Psoas muscle (tissue), 8 donors: ENCODE results near the gene OBSCN. TPM values are rescaled to one million over a fixed set of nuclear protein-coding genes. Genes with fewer than 3 reads are reported as not detected.

Source experiments
- ATAC-seq, 4 donors: fragments of 200-7000 bp; cut with Tn5 transposase; one replicate each; pipeline ENCODE4 v1.9.1; 2020; ENCODE audit warnings: moderate library complexity in 3 of 4, mild to moderate bottlenecking in 2 of 4
- DNase-seq, 2 donors: peaks; one replicate each; pipeline ENCODE4 v3.0.0-alpha.2; 2020
- H3K27ac ChIP-seq: fragments of 200-600 bp; one replicate; pipeline ENCODE4 v1.8.0; 2022
- H3K27me3 ChIP-seq, 3 donors: fragments of 200-600 bp in 1 of 3; one replicate each; pipeline versions ENCODE4 v1.6.1 to v1.8.0; 2013 to 2022; ENCODE audit warnings: low read length in 2 of 3, mild to moderate bottlenecking in 2 of 3, moderate library complexity in 1 of 3; ENCODE audit not compliant: insufficient read depth in 3 of 3
- H3K36me3 ChIP-seq, 2 donors: fragments of 200-600 bp in 1 of 2; one replicate each; pipeline versions ENCODE4 v1.6.1 to v1.8.0; 2013 to 2022; ENCODE audit warnings: low read depth in 1 of 2, mild to moderate bottlenecking in 1 of 2, moderate library complexity in 1 of 2; ENCODE audit not compliant: insufficient read depth in 1 of 2
- H3K4me1 ChIP-seq: fragments of 200-600 bp; one replicate; pipeline ENCODE4 v1.8.0; 2022
- H3K4me3 ChIP-seq: fragments of 200-600 bp; one replicate; pipeline ENCODE4 v1.8.0; 2022; ENCODE audit warnings: mild to moderate bottlenecking
- H3K9me3 ChIP-seq: fragments of 200-600 bp; one replicate; pipeline ENCODE4 v1.8.0; 2022
- CTCF ChIP-seq: fragments of 200-600 bp; IDR thresholded peaks from one replicate; pipeline ENCODE4 v1.8.0; 2022; ENCODE audit warnings: antibody characterized with exemption
- WGBS, 3 donors: extraction: QIAGEN DNeasy Blood & Tissue Kit; methylation state at CpG; one replicate each; pipeline versions ENCODE4 v1.1.6 to v1.1.7; 2013; 5-methylcytosine and 5-hydroxymethylcytosine counted together
- intact Hi-C, 2 donors: fragments of 100-400 bp; cut with DNase I; formaldehyde crosslinking; loops; one replicate each; pipeline versions ENCODE4 v1.11.0 to v1.14.2; 2022
- polyA plus RNA-seq, 3 donors: library from polyadenylated mRNA; stranded (reverse); fragments of 200-250 nt; gene quantifications; one replicate each; pipeline ENCODE4 v1.2.3, GENCODE V29; 2013
- total RNA-seq, 4 donors: library from RNA; stranded (reverse); fragmentation: NEBNext Ultra II Directional in 2 of 4; extraction: Animal tissue kit (Norgen Biotek cat#: 25700) in 2 of 4; gene quantifications; one replicate each; pipeline versions ENCODE4 v1.2.1 to v1.2.4, GENCODE V29; 2021 to 2023
- donor health status: healthy with polysubstance abuse.
- donor health status: DM: no; HTN: no; CAD: no; lungs with moderate emphysema.
- donor health status: Bipolar disorder and iron deficiency.
- donor health status: healthy.
- donor health status: DM: yes; HTN: yes; CAD: no.
- donor health status: DM: no; HTN: no; CAD: no.
- donor health status: DM: no; HTN: no; CAD: no.
- donor health status: DM: yes; HTN: yes; CAD: no.

OBSCN gene
- total and polyA plus RNA-seq, 7 donors: 397 to 1,869 (median 1,061) TPM

GRCh38 chr1:228207381-228207810 is 448 bp upstream of the OBSCN start:
- DNase-seq: no peak
- peaks cover 0 to 7% of the 10 kb centered on the region in 2 donors for H3K36me3 ChIP-seq
- H3K27me3 ChIP-seq: no peaks in the 10 kb centered on the region
- no peak overlapping the region for H3K4me3 ChIP-seq
- no peak for TF ChIP-seq CTCF
- peak in 2 of 4 donors; percentile 0 to 1 for ATAC-seq
- WGBS, 3 donors: 52 to 69% (median 55%) methylated on average over 8 of the region's 8 CpGs
- intact Hi-C loops: no loop called here
- H3K9me3 ChIP-seq: no peaks in the 10 kb centered on the region
- H3K4me1 ChIP-seq: peaks cover 43% of the 10 kb centered on the region
- H3K27ac ChIP-seq: peak overlapping the region; percentile 99

- Histone ChIP-seq H3K4me1 (peaks cover 54% of the 10 kb centered on the region), H3K27me3 (no peaks in the 10 kb centered on the region), H3K36me3 (peaks cover 0 to 8% of the 10 kb centered on the region in 2 donors), H3K9me3 (no peaks in the 10 kb centered on the region), H3K4me3 (peak overlapping the region; percentile 91), H3K27ac (peak overlapping the region; percentile 99)
- intact Hi-C loops: no loop called here
- DNase-seq: peak in 1 of 2 donors; percentile 76
- 26 to 46% (median 32%) methylated on average over 17 to 19 of the region's 19 CpGs for WGBS, 3 donors
- no peak for TF ChIP-seq CTCF
- ATAC-seq: peak; percentile 6 to 22 (median 16)
These were observed 1.1 kb downstream of the OBSCN start for GRCh38 chr1:228208831-228209551.

GRCh38 chr1:228209657-228210056 is 1.8 kb downstream of the OBSCN start:
- Histone ChIP-seq H3K9me3 (no peaks in the 10 kb centered on the region), H3K27ac (peak overlapping the region; percentile 99), H3K36me3 (peaks cover 0 to 14% of the 10 kb centered on the region in 2 donors), H3K27me3 (no peaks in the 10 kb centered on the region), H3K4me1 (peaks cover 61% of the 10 kb centered on the region), H3K4me3 (peak overlapping the region; percentile 91)
- no peak for TF ChIP-seq CTCF
- intact Hi-C loops: loop anchor here in 1 of 2 donors (5.0 to 10.0 kb wide), 2 partner anchors 68 to 275 kb away; partner anchors contain the start of gene RNF187
- WGBS, 3 donors: 22 to 47% (median 33%) methylated on average over 3 of the region's 3 CpGs
- DNase-seq (no peak), ATAC-seq (peak; percentile 1 to 4 (median 2))

GRCh38 chr1:228210076-228210651 is 2.3 kb downstream of the OBSCN start:
- peak overlapping the region; percentile 99 for H3K27ac ChIP-seq
- H3K4me3 ChIP-seq: peak overlapping the region; percentile 91
- H3K9me3 ChIP-seq: no peaks in the 10 kb centered on the region
- 31 to 40% (median 31%) methylated on average over 10 to 11 of the region's 11 CpGs for WGBS, 3 donors
- peak; percentile 55 to 66 (median 61) for ATAC-seq
- no peaks in the 10 kb centered on the region for H3K27me3 ChIP-seq
- H3K4me1 ChIP-seq: peaks cover 61% of the 10 kb centered on the region
- peak; percentile 82 to 96 for DNase-seq
- no peak for TF ChIP-seq CTCF
- H3K36me3 ChIP-seq: peaks cover 0 to 19% of the 10 kb centered on the region in 2 donors
- intact Hi-C loops: loop anchor here in 1 of 2 donors (5.0 to 10.0 kb wide), 2 partner anchors 67 to 275 kb away; partner anchors contain the start of gene RNF187
